HG02571 (cell line): Measurements from ENCODE around the gene COL4A2.

Experiments used
- ATAC-seq: cut with Tn5 transposase; IDR thresholded peaks from one replicate; pipeline ENCODE4 v1.9.1; 2021; ENCODE audit warnings: mild to moderate bottlenecking, moderate library complexity; ENCODE audit not compliant: unreplicated experiment

The COL4A2 gene

GRCh38 chr13:110336681-110337080 lies 29.6 kb downstream of the COL4A2 start:
- no peak for ATAC-seq

GRCh38 chr13:110337247-110337646 lies 30.2 kb downstream of the COL4A2 start:
- no peak for ATAC-seq

- ATAC-seq = no peak
Observed at GRCh38 chr13:110338441-110339101, 31.5 kb downstream of the COL4A2 start.

- no peak for ATAC-seq
Observed at GRCh38 chr13:110339263-110339662, 32.2 kb downstream of the COL4A2 start.

GRCh38 chr13:110339975-110340550 lies 33.0 kb downstream of the COL4A2 start:
- ATAC-seq = no peak

- no peak for ATAC-seq
Observed at GRCh38 chr13:110340812-110341444, 33.8 kb downstream of the COL4A2 start.

GRCh38 chr13:110341445-110342244 lies 34.6 kb downstream of the COL4A2 start:
- ATAC-seq = no peak

GRCh38 chr13:110342474-110342873 lies 35.4 kb downstream of the COL4A2 start:
- ATAC-seq = no peak

- ATAC-seq = no peak
Observed at GRCh38 chr13:110343241-110343865, 36.3 kb downstream of the COL4A2 start.

- no peak for ATAC-seq
Observed at GRCh38 chr13:110344320-110344719, 37.2 kb downstream of the COL4A2 start.

GRCh38 chr13:110345266-110345665 lies 38.2 kb downstream of the COL4A2 start:
- no peak for ATAC-seq

GRCh38 chr13:110345701-110346100 lies 38.6 kb downstream of the COL4A2 start:
- no peak for ATAC-seq

- ATAC-seq = no peak
Observed at GRCh38 chr13:110346661-110347067, 39.6 kb downstream of the COL4A2 start.

GRCh38 chr13:110347088-110347487 lies 40.0 kb downstream of the COL4A2 start:
- ATAC-seq = no peak

GRCh38 chr13:110347535-110348308 lies 40.6 kb downstream of the COL4A2 start:
- no peak for ATAC-seq

GRCh38 chr13:110348309-110349105 lies 41.4 kb downstream of the COL4A2 start:
- ATAC-seq = no peak

GRCh38 chr13:110349239-110349638 lies 42.2 kb downstream of the COL4A2 start:
- no peak for ATAC-seq

GRCh38 chr13:110350049-110350448 lies 43.0 kb downstream of the COL4A2 start:
- ATAC-seq = no peak

GRCh38 chr13:110350509-110350908 lies 43.4 kb downstream of the COL4A2 start:
- no peak for ATAC-seq
